SJSA1 (cell line): ENCODE measurements around the gene STRBP. TPM values are rescaled to one million over a fixed set of nuclear protein-coding genes. Genes with fewer than 3 reads are reported as not detected.

ENCODE experiments used
- DNase-seq, 2 experiments: peaks; one replicate each; pipeline ENCODE4 v3.0.0-alpha.2; 2015 to 2020; ENCODE audit warnings: low spot score in 2 of 2, low read depth in 1 of 2
- H3K27ac ChIP-seq: fragments of 250-450 bp; sonication (Bioruptor Pico); 2 replicates; pipeline ENCODE4 v1.5.1; 2020; ENCODE audit warnings: mild to moderate bottlenecking, moderate library complexity
- H3K27me3 ChIP-seq: fragments of 250-450 bp; sonication (Bioruptor Pico); replicated peaks from 2 replicates; pipeline ENCODE4 v1.5.1; 2020; ENCODE audit warnings: mild to moderate bottlenecking, moderate library complexity
- H3K36me3 ChIP-seq: fragments of 250-450 bp; sonication (Bioruptor Pico); 2 replicates; pipeline ENCODE4 v1.5.1; 2020; ENCODE audit warnings: mild to moderate bottlenecking
- H3K4me1 ChIP-seq: fragments of 250-450 bp; sonication (Bioruptor Pico); replicated peaks from 2 replicates; pipeline ENCODE4 v1.6.1; 2021; ENCODE audit warnings: mild to moderate bottlenecking
- H3K4me3 ChIP-seq: fragments of 250-450 bp; sonication (Bioruptor Pico); 2 replicates; pipeline ENCODE4 v1.5.1; 2020; ENCODE audit warnings: mild to moderate bottlenecking
- H3K9me3 ChIP-seq: fragments of 250-450 bp; sonication (Bioruptor Pico); replicated peaks from 2 replicates; pipeline ENCODE4 v1.5.1; 2020; ENCODE audit warnings: mild to moderate bottlenecking
- total RNA-seq: library from RNA; depleted of rRNA; stranded (reverse); fragments of >200 nt; shearing (Covaris generic); gene quantifications from 2 replicates; pipeline ENCODE4 v1.2.3, GENCODE V29; 2014

Gene STRBP
- total RNA-seq, 1 experiment from 2014 or later, result 5.3 TPM

GRCh38 chr9:123138163-123138562 is 130.2 kb downstream of the STRBP start:
- no peaks in the 10 kb centered on the region for H3K9me3 ChIP-seq
- H3K4me1 ChIP-seq, result no peaks in the 10 kb centered on the region
- H3K36me3 ChIP-seq, result no peaks in the 10 kb centered on the region
- DNase-seq, result no peak
- no peaks in the 10 kb centered on the region for H3K27me3 ChIP-seq
- H3K4me3 ChIP-seq, result no peak overlapping the region
- H3K27ac ChIP-seq, result no peak overlapping the region

GRCh38 chr9:123135430-123135829 is 133.0 kb downstream of the STRBP start:
- Histone ChIP-seq H3K27ac (no peak overlapping the region), H3K36me3 (no peaks in the 10 kb centered on the region), H3K9me3 (no peaks in the 10 kb centered on the region), H3K4me1 (peaks cover 3% of the 10 kb centered on the region), H3K4me3 (no peak overlapping the region), H3K27me3 (no peaks in the 10 kb centered on the region)
- DNase-seq, result no peak

- H3K4me3 ChIP-seq, result no peak overlapping the region
- no peaks in the 10 kb centered on the region for H3K27me3 ChIP-seq
- no peaks in the 10 kb centered on the region for H3K36me3 ChIP-seq
- peaks cover 3% of the 10 kb centered on the region for H3K4me1 ChIP-seq
- no peaks in the 10 kb centered on the region for H3K9me3 ChIP-seq
- H3K27ac ChIP-seq, result no peak overlapping the region
- no peak for DNase-seq
Measured at GRCh38 chr9:123132696-123133095, 135.7 kb downstream of the STRBP start.

GRCh38 chr9:123131993-123132392 is 136.4 kb downstream of the STRBP start:
- DNase-seq, result no peak
- H3K27ac ChIP-seq, result no peak overlapping the region
- H3K9me3 ChIP-seq, result no peaks in the 10 kb centered on the region
- H3K4me1 ChIP-seq, result peaks cover 3% of the 10 kb centered on the region
- H3K4me3 ChIP-seq, result no peak overlapping the region
- no peaks in the 10 kb centered on the region for H3K27me3 ChIP-seq
- no peaks in the 10 kb centered on the region for H3K36me3 ChIP-seq

- peaks cover 3% of the 10 kb centered on the region for H3K4me1 ChIP-seq
Measured at GRCh38 chr9:123131258-123131657, 137.1 kb downstream of the STRBP start.

GRCh38 chr9:123129423-123129822 is 139.0 kb downstream of the STRBP start:
- peaks cover 3% of the 10 kb centered on the region for H3K4me1 ChIP-seq
- no peaks in the 10 kb centered on the region for H3K27me3 ChIP-seq
- H3K27ac ChIP-seq, result no peak overlapping the region
- H3K9me3 ChIP-seq, result no peaks in the 10 kb centered on the region
- H3K36me3 ChIP-seq, result no peaks in the 10 kb centered on the region
- H3K4me3 ChIP-seq, result no peak overlapping the region
- DNase-seq, result no peak

More at GRCh38 chr9:123131258-123131657, 137.1 kb downstream of the STRBP start:
- Histone ChIP-seq H3K9me3 (no peaks in the 10 kb centered on the region), H3K27ac (no peak overlapping the region), H3K36me3 (no peaks in the 10 kb centered on the region), H3K4me3 (no peak overlapping the region), H3K27me3 (no peaks in the 10 kb centered on the region)
- DNase-seq, result peak in 1 of 2 experiments; percentile 45

GRCh38 chr9:123128591-123128990 is 139.8 kb downstream of the STRBP start:
- peaks cover 3% of the 10 kb centered on the region for H3K4me1 ChIP-seq
- no peaks in the 10 kb centered on the region for H3K27me3 ChIP-seq
- H3K36me3 ChIP-seq, result no peaks in the 10 kb centered on the region
- H3K9me3 ChIP-seq, result no peaks in the 10 kb centered on the region
- DNase-seq, result no peak
- H3K4me3 ChIP-seq, result no peak overlapping the region
- H3K27ac ChIP-seq, result no peak overlapping the region

- Histone ChIP-seq H3K36me3 (no peaks in the 10 kb centered on the region), H3K9me3 (no peaks in the 10 kb centered on the region), H3K27ac (no peak overlapping the region), H3K4me1 (peaks cover 3% of the 10 kb centered on the region), H3K27me3 (no peaks in the 10 kb centered on the region), H3K4me3 (no peak overlapping the region)
- DNase-seq, result no peak
Measured at GRCh38 chr9:123127512-123128075, 140.8 kb downstream of the STRBP start.

- H3K27ac ChIP-seq, result no peak overlapping the region
- H3K9me3 ChIP-seq, result no peaks in the 10 kb centered on the region
- no peaks in the 10 kb centered on the region for H3K36me3 ChIP-seq
- no peak for DNase-seq
- no peak overlapping the region for H3K4me3 ChIP-seq
- H3K27me3 ChIP-seq, result no peaks in the 10 kb centered on the region
- H3K4me1 ChIP-seq, result no peaks in the 10 kb centered on the region
Measured at GRCh38 chr9:123121457-123121856, 146.9 kb downstream of the STRBP start.

- no peaks in the 10 kb centered on the region for H3K4me1 ChIP-seq
- no peak overlapping the region for H3K27ac ChIP-seq
- no peak for DNase-seq
- no peaks in the 10 kb centered on the region for H3K9me3 ChIP-seq
- H3K27me3 ChIP-seq, result no peaks in the 10 kb centered on the region
- H3K4me3 ChIP-seq, result no peak overlapping the region
- no peaks in the 10 kb centered on the region for H3K36me3 ChIP-seq
Measured at GRCh38 chr9:123120953-123121352, 147.4 kb downstream of the STRBP start.

- H3K27me3 ChIP-seq, result no peaks in the 10 kb centered on the region
- no peak overlapping the region for H3K27ac ChIP-seq
- DNase-seq, result no peak
- no peaks in the 10 kb centered on the region for H3K36me3 ChIP-seq
- no peaks in the 10 kb centered on the region for H3K4me1 ChIP-seq
- no peaks in the 10 kb centered on the region for H3K9me3 ChIP-seq
- H3K4me3 ChIP-seq, result no peak overlapping the region
Measured at GRCh38 chr9:123120131-123120530, 148.3 kb downstream of the STRBP start.

GRCh38 chr9:123119566-123119965 is 148.8 kb downstream of the STRBP start:
- Histone ChIP-seq H3K36me3 (no peaks in the 10 kb centered on the region), H3K27ac (no peak overlapping the region), H3K4me3 (no peak overlapping the region), H3K9me3 (no peaks in the 10 kb centered on the region), H3K27me3 (no peaks in the 10 kb centered on the region), H3K4me1 (no peaks in the 10 kb centered on the region)
- no peak for DNase-seq

GRCh38 chr9:123116036-123116435 is 152.3 kb downstream of the STRBP start:
- Histone ChIP-seq H3K36me3 (no peaks in the 10 kb centered on the region), H3K9me3 (no peaks in the 10 kb centered on the region), H3K27me3 (no peaks in the 10 kb centered on the region), H3K4me1 (no peaks in the 10 kb centered on the region), H3K4me3 (no peak overlapping the region), H3K27ac (no peak overlapping the region)
- no peak for DNase-seq

- Histone ChIP-seq H3K9me3 (no peaks in the 10 kb centered on the region), H3K4me3 (no peak overlapping the region), H3K27ac (no peak overlapping the region), H3K4me1 (no peaks in the 10 kb centered on the region), H3K36me3 (no peaks in the 10 kb centered on the region), H3K27me3 (no peaks in the 10 kb centered on the region)
- no peak for DNase-seq
Measured at GRCh38 chr9:123115146-123115913, 153.1 kb downstream of the STRBP start.
